ENCODE data around the gene HIBADH. TPM values are rescaled to one million over a fixed set of nuclear protein-coding genes. Genes with fewer than 3 reads are reported as not detected.

HIBADH gene
- total and polyA plus RNA-seq, 9 of the 15 experiments (the other 6 are each of a cell fraction or from before 2014, with no cell fraction given), result 10.7 to 67.8 (median 36.9) TPM

GRCh38 chr7:27492224-27492623 is 170.5 kb downstream of the HIBADH start (continued):
- TF ChIP-seq HDAC2 (IDR thresholded peaks at IDR 0.05) (no peak), IRF2 (CRISPR knock-in tag; IDR thresholded peaks at IDR 0.05) (no peak), BRD4 (IDR thresholded peaks at IDR 0.05) (no peak), MAX (CRISPR knock-in tag; IDR thresholded peaks at IDR 0.05) (no peak), BRF2 (IDR thresholded peaks at IDR 0.05; ENCODE audit: borderline replicate concordance, insufficient read depth, insufficient read length) (no peak), ZNF347 (CRISPR knock-in tag; IDR thresholded peaks at IDR 0.05; ENCODE audit: low read depth) (no peak), IFI16 (CRISPR knock-in tag; IDR thresholded peaks at IDR 0.05) (no peak)

GRCh38 chr7:27491534-27491933 is 171.1 kb downstream of the HIBADH start:
- in situ Hi-C loops (cut with MboI), result no loop called here
- Histone ChIP-seq H3K9me3 (replicated peaks; ENCODE audit: control insufficient read depth, insufficient read depth, low read depth, low read length) (no peaks in the 10 kb centered on the region), H3K36me3 (ENCODE audit: control insufficient read depth, insufficient read depth, low read length) (no peaks in the 10 kb centered on the region), H3K79me2 (ENCODE audit: control insufficient read depth, insufficient read depth, low read length) (no peaks in the 10 kb centered on the region), H3K4me2 (ENCODE audit: insufficient read depth, low read length) (no peak overlapping the region), H2AFZ (ENCODE audit: low read depth, low read length) (no peak overlapping the region), H3K9ac (ENCODE audit: insufficient read depth in 1 of 2, low read depth in 2 of 2, low read length in 2 of 2) (no peak overlapping the region), H3K4me1 (replicated peaks in 1 of 2; ENCODE audit: control insufficient read depth in 2 of 2, insufficient read depth in 2 of 2, low read length in 2 of 2) (peaks cover 0 to 3% of the 10 kb centered on the region in 2 experiments; a peak in 1 of 5 replicates), H3K27ac (ENCODE audit: extremely low read depth, low read depth, low read length) (no peak overlapping the region), H3K27me3 (ENCODE audit: control insufficient read depth in 2 of 2, insufficient read depth in 2 of 2, low read length in 2 of 2) (peaks cover 8 to 26% of the 10 kb centered on the region in 2 experiments; a peak in 3 of 5 replicates), H4K20me1 (replicated peaks; ENCODE audit: control insufficient read depth, insufficient read depth, low read length) (no peaks in the 10 kb centered on the region), H3K9me1 (ENCODE audit: control insufficient read depth, insufficient read depth, low read length) (no peaks in the 10 kb centered on the region), H3K4me3 (no peak overlapping the region)
- no peak for DNase-seq (ENCODE audit: extremely low read depth in 1 of 4, low spot score in 3 of 4)
- no TSS peak for BruUV-seq (replicated peaks)
- no peak for FAIRE-seq
- WGBS (ENCODE audit: insufficient coverage, low coverage, missing lambda C conversion rate), result 32% methylated on average over 18 of the region's 21 CpGs
- intact Hi-C loops (cut with micrococcal nuclease), result no loop called here
- ATAC-seq, result peak; percentile 55
- no peak for TF ChIP-seq POLR2G (IDR thresholded peaks at IDR 0.05; ENCODE audit: low read depth, low read length)
- ChIA-PET CTCF (ENCODE audit: low intra/inter-chr PET ratio) (no interaction called here), POLR2A (interaction anchor here (0.6 to 1.2 kb wide), 2 partner anchors 176 to 644 kb away, joined by 3 read pairs; no protein-coding TSS in a partner anchor)
